Testis (tissue), 3 donors: ENCODE measurements around the gene TOX3. TPM values are rescaled to one million over a fixed set of nuclear protein-coding genes. Genes with fewer than 3 reads are reported as not detected.

ENCODE experiments used
- DNase-seq: peaks from one replicate; pipeline ENCODE4 v3.0.0-alpha.2; 2019
- H3K27ac ChIP-seq, 2 donors: fragments of 200-600 bp; sonication (generic); one replicate each; pipeline ENCODE4 v1.5.1; 2019
- H3K27me3 ChIP-seq: fragments of 200-600 bp; sonication (generic); one replicate; pipeline ENCODE4 v1.5.1; 2019
- H3K36me3 ChIP-seq: fragments of 200-600 bp; sonication (generic); one replicate; pipeline ENCODE4 v1.5.1; 2017; ENCODE audit warnings: low read depth; ENCODE audit errors: missing control alignments
- H3K4me1 ChIP-seq: fragments of 200-600 bp; sonication (generic); one replicate; pipeline ENCODE4 v1.5.1; 2019
- H3K4me3 ChIP-seq, 2 donors: fragments of 200-600 bp; sonication (generic); one replicate each; pipeline ENCODE4 v1.5.1; 2017 to 2019
- H3K9me3 ChIP-seq: fragments of 200-600 bp; sonication (generic); one replicate; pipeline ENCODE4 v1.5.1; 2017
- POLR2A ChIP-seq: fragments of 450-650 bp; IDR thresholded peaks from one replicate; pipeline ENCODE4 v1.6.1; 2017; ENCODE audit warnings: antibody characterized with exemption, mild to moderate bottlenecking, moderate library complexity
- WGBS, 2 donors: methylation state at CpG; one replicate each; pipeline ENCODE4 v1.1.5; 2018; 5-methylcytosine and 5-hydroxymethylcytosine counted together
- intact Hi-C: fragments of 100-400 bp; cut with DNase I; formaldehyde crosslinking; loops from one replicate; pipeline ENCODE4 v1.15.1; 2023; ENCODE audit warnings: low total_unique reads
- polyA plus RNA-seq: library from polyadenylated mRNA; stranded (reverse); fragments of 350-450 nt; fragmentation: Illumina TruSeq; extraction: RNeasy Lipid Tissue Mini Kit (QIAGEN cat#74804); gene quantifications from one replicate; pipeline ENCODE4 v1.2.3, GENCODE V29; 2014; ENCODE audit warnings: low read depth, low replicate concordance; ENCODE audit not compliant: insufficient read depth
- total RNA-seq, 2 donors: library from RNA; depleted of rRNA; stranded (reverse); fragments of >200 nt; gene quantifications; one replicate each; pipeline ENCODE4 v1.2.3, GENCODE V29; 2016
- TF ChIP-seq, protein P1 (sequence below), 3 experiments: fragments of 450-650 bp in 2 of 3; fragments of 200-600 bp in 1 of 3; sonication (generic) in 1 of 3; IDR thresholded peaks; one replicate each; pipeline ENCODE4 v1.5.1; 2016 to 2019; ENCODE audit warnings: antibody characterized with exemption in 3 of 3, mild to moderate bottlenecking in 2 of 3, moderate library complexity in 1 of 3

TOX3 gene
- total and polyA plus RNA-seq, 3 donors from 2014 or later: 0.25 to 1.1 (median 0.87) TPM

DNA sequence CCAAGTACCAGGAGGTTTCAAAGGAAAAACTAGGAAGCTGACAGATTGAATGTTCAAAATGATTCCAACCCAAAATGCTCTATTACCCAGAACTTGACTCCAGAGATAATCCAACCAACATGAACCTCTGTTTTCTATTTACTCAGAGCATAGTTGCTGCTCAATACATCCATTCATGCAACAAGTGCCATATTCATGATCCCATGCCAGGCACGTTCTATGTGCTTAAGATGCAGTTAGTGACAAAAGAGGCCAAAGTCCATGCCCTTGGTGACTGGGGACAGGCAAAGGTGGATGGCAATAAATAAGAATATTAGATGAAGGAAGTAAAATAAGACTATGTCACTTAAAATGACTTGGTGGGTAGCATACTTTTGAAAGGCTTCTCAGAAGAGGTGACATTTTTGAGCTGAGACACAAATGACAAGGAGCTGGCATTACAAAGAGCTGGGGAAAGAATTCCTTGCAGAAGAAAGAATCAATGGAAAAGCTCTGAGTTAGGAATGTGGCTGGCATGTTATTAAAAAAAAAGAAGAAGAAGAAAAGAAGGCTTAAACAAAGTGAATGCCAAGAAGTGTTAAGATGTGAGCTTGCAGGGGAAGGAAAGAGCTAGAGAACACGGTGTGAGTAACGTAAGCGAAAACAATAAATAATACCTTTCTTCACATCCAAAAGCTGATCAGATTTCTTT, 34.5 kb downstream of the TOX3 start:
- no peaks in the 10 kb centered on the region for H3K9me3 ChIP-seq
- no peaks in the 10 kb centered on the region for H3K4me1 ChIP-seq
- WGBS, 2 donors: 87 to 90% methylated on average over 4 of the region's 4 CpGs

GRCh38 chr16:52501746-52502145, 45.2 kb downstream of the TOX3 start:
- Histone ChIP-seq H3K4me1 (no peaks in the 10 kb centered on the region), H3K27me3 (no peaks in the 10 kb centered on the region)

More for the DNA sequence above, 34.5 kb downstream of the TOX3 start:
- no peaks in the 10 kb centered on the region for H3K36me3 ChIP-seq
- no peak for DNase-seq
- intact Hi-C loops: no loop called here
- TF ChIP-seq POLR2A: no peak
- no peak overlapping the region for H3K27ac ChIP-seq
- no peaks in the 10 kb centered on the region for H3K27me3 ChIP-seq
- no peak overlapping the region for H3K4me3 ChIP-seq

DNA sequence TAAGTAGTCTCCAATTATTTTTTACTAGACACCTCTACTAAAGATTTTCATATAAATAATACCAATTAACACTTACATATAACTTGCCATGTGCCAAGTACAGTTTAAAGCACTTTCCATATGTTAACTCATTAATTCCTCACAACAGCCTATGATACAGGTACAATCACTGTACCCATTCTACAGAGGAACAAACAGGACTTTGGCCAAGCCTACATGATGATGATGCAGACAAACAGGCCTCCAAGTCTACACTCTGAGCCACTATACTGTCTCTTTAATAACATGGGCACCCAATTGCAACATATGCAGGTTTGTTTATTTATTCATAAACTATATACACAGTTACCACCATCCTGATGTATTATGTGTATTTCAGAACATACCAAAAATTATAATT, 46.0 kb downstream of the TOX3 start:
- intact Hi-C loops: no loop called here
- Histone ChIP-seq H3K4me1 (no peaks in the 10 kb centered on the region), H3K9me3 (no peaks in the 10 kb centered on the region), H3K4me3 (no peak overlapping the region), H3K27me3 (no peaks in the 10 kb centered on the region), H3K36me3 (no peaks in the 10 kb centered on the region), H3K27ac (no peak overlapping the region)
- no peak for TF ChIP-seq POLR2A
- no peak for DNase-seq

More at GRCh38 chr16:52501746-52502145, 45.2 kb downstream of the TOX3 start:
- Histone ChIP-seq H3K36me3 (no peaks in the 10 kb centered on the region), H3K4me3 (no peak overlapping the region), H3K27ac (no peak overlapping the region), H3K9me3 (no peaks in the 10 kb centered on the region)
- TF ChIP-seq, protein P1, sequence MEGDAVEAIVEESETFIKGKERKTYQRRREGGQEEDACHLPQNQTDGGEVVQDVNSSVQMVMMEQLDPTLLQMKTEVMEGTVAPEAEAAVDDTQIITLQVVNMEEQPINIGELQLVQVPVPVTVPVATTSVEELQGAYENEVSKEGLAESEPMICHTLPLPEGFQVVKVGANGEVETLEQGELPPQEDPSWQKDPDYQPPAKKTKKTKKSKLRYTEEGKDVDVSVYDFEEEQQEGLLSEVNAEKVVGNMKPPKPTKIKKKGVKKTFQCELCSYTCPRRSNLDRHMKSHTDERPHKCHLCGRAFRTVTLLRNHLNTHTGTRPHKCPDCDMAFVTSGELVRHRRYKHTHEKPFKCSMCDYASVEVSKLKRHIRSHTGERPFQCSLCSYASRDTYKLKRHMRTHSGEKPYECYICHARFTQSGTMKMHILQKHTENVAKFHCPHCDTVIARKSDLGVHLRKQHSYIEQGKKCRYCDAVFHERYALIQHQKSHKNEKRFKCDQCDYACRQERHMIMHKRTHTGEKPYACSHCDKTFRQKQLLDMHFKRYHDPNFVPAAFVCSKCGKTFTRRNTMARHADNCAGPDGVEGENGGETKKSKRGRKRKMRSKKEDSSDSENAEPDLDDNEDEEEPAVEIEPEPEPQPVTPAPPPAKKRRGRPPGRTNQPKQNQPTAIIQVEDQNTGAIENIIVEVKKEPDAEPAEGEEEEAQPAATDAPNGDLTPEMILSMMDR (IDR thresholded peaks at IDR 0.05): no peak
- no peak for TF ChIP-seq POLR2A
- WGBS, 2 donors: 81 to 86% methylated on average over 4 of the region's 4 CpGs
- intact Hi-C loops: no loop called here
- no peak for DNase-seq

- Histone ChIP-seq H3K27ac (no peak overlapping the region), H3K27me3 (no peaks in the 10 kb centered on the region), H3K36me3 (no peaks in the 10 kb centered on the region), H3K4me1 (no peaks in the 10 kb centered on the region), H3K4me3 (no peak overlapping the region), H3K9me3 (no peaks in the 10 kb centered on the region)
- intact Hi-C loops: no loop called here
- 60 to 64% methylated on average over 5 of the region's 5 CpGs for WGBS, 2 donors
- TF ChIP-seq POLR2A: no peak
- TF ChIP-seq, protein P1 (IDR thresholded peaks at IDR 0.05): no peak
- DNase-seq: no peak
These were observed 47.9 kb downstream of the TOX3 start for GRCh38 chr16:52499060-52499440.

- no peak for DNase-seq
- TF ChIP-seq POLR2A: no peak
- TF ChIP-seq, protein P1 (IDR thresholded peaks at IDR 0.05): no peak
- H3K9me3 ChIP-seq: no peaks in the 10 kb centered on the region
- H3K27me3 ChIP-seq: no peaks in the 10 kb centered on the region
- no peak overlapping the region for H3K27ac ChIP-seq
- intact Hi-C loops: no loop called here
- WGBS, 2 donors: 49 to 67% methylated on average over 16 of the region's 16 CpGs
- no peak overlapping the region for H3K4me3 ChIP-seq
- H3K4me1 ChIP-seq: no peaks in the 10 kb centered on the region
- no peaks in the 10 kb centered on the region for H3K36me3 ChIP-seq
These were observed 48.4 kb downstream of the TOX3 start for GRCh38 chr16:52498328-52499059.
